Limb (tissue), 2 donors: ENCODE results near the gene PALB2.
A peak's percentile ranks its signal among the peaks of the same experiment; 100 is the strongest.
"Not testable (repeated sequence)": the region's sequence is repeated elsewhere in the genome, so short reads cannot be mapped to it uniquely, and the experiment has no call there.

Source experiments
- DNase-seq, 2 donors: peaks; one replicate each; pipeline ENCODE4 v3.0.0-alpha.2; 2016; ENCODE audit errors: extremely low spot score in 2 of 2

PALB2 gene

GRCh38 chr16:23650674-23651416 is 9.7 kb upstream of the PALB2 start:
- no peak for DNase-seq

- DNase-seq = no peak
These were observed 1.2 kb upstream of the PALB2 start for GRCh38 chr16:23642246-23642774.

GRCh38 chr16:23640615-23640930 is 537 bp downstream of the PALB2 start:
- DNase-seq = no peak

GRCh38 chr16:23635958-23636357 is 5.2 kb downstream of the PALB2 start:
- DNase-seq = no peak

- DNase-seq = no peak
These were observed 6.6 kb downstream of the PALB2 start for GRCh38 chr16:23634461-23635036.

- not testable (repeated sequence) for DNase-seq
These were observed 9.2 kb downstream of the PALB2 start for GRCh38 chr16:23631874-23632273.

- no peak for DNase-seq
These were observed 11.6 kb downstream of the PALB2 start for GRCh38 chr16:23629516-23629915.

- no peak for DNase-seq
These were observed 17.0 kb downstream of the PALB2 start for GRCh38 chr16:23624092-23624491.

- DNase-seq = no peak
These were observed 25.3 kb downstream of the PALB2 start for GRCh38 chr16:23615805-23616204.

- no peak for DNase-seq
These were observed 29.2 kb downstream of the PALB2 start for GRCh38 chr16:23611936-23612335.

GRCh38 chr16:23610905-23611304 is 30.2 kb downstream of the PALB2 start:
- DNase-seq = not testable (repeated sequence)

GRCh38 chr16:23609929-23610328 is 31.2 kb downstream of the PALB2 start:
- no peak for DNase-seq

- no peak for DNase-seq
These were observed 32.9 kb downstream of the PALB2 start for GRCh38 chr16:23608194-23608593.

GRCh38 chr16:23607726-23608125 is 33.4 kb downstream of the PALB2 start:
- no peak for DNase-seq

GRCh38 chr16:23597003-23597756 is 43.9 kb downstream of the PALB2 start:
- DNase-seq = no peak

GRCh38 chr16:23595951-23596720 is 45.0 kb downstream of the PALB2 start, which contains the start of gene NDUFAB1:
Gene NDUFAB1 (minus strand): TSS chr16:23596316. CDS start chr16:23596290, 26 bp downstream.
- peak; percentile 90 to 94 for DNase-seq

GRCh38 chr16:23595246-23595950 is 45.7 kb downstream of the PALB2 start:
- DNase-seq = no peak

GRCh38 chr16:23594186-23594585 is 46.9 kb downstream of the PALB2 start:
- no peak for DNase-seq

GRCh38 chr16:23590181-23590580 is 50.9 kb downstream of the PALB2 start:
- no peak for DNase-seq

- no peak for DNase-seq
These were observed 53.4 kb downstream of the PALB2 start for GRCh38 chr16:23587726-23588125.
